Keratinocyte (primary cell): ENCODE results near the gene VWDE. TPM values are rescaled to one million over a fixed set of nuclear protein-coding genes. Genes with fewer than 3 reads are reported as not detected.
A peak's percentile ranks its signal among the peaks of the same experiment; 100 is the strongest.

Experiments
- DNase-seq: peaks from one replicate; pipeline ENCODE4 v3.0.0-alpha.2; 2011; ENCODE audit warnings: low read depth, missing footprints, low spot score
- FAIRE-seq: peaks from 2 replicates; lab custom pipeline; 2011; peaks lifted over from hg19 to GRCh38; lab: Jason Lieb, UNC
- H2AFZ ChIP-seq: 2 replicates; pipeline ENCODE4 v1.6.0; 2012; ENCODE audit warnings: low read length, control low read depth, inconsistent platforms; ENCODE audit not compliant: control insufficient read depth
- H3K27ac ChIP-seq: 2 replicates; pipeline ENCODE4 v1.5.1; 2011; ENCODE audit warnings: low read length; ENCODE audit not compliant: control insufficient read depth, insufficient read depth
- H3K27me3 ChIP-seq: 3 replicates; pipeline ENCODE4 v1.6.0; 2011; ENCODE audit warnings: low read length; ENCODE audit not compliant: control insufficient read depth, insufficient read depth; ENCODE audit errors: extremely low read depth
- H3K36me3 ChIP-seq, 2 experiments: 2 replicates in 1 of 2; 3 replicates in 1 of 2; pipeline ENCODE4 v1.5.1; 2011; ENCODE audit warnings: low read length in 2 of 2, mild to moderate bottlenecking in 1 of 2; ENCODE audit not compliant: control insufficient read depth in 2 of 2, insufficient read depth in 2 of 2; ENCODE audit errors: extremely low read depth in 1 of 2
- H3K4me1 ChIP-seq: 3 replicates; pipeline ENCODE4 v1.5.1; 2011; ENCODE audit warnings: low read length; ENCODE audit not compliant: control insufficient read depth, insufficient read depth; ENCODE audit errors: extremely low read depth
- H3K4me2 ChIP-seq: 3 replicates; pipeline ENCODE4 v1.6.0; 2011; ENCODE audit warnings: low read depth, low read length; ENCODE audit not compliant: control insufficient read depth, insufficient read depth; ENCODE audit errors: extremely low read depth
- H3K4me3 ChIP-seq, 3 experiments: fragments of 200-600 bp in 1 of 3; sonication (generic) in 1 of 3; 2 replicates in 2 of 3; 3 replicates in 1 of 3; pipeline ENCODE4 v1.5.1; 2011 to 2016; ENCODE audit warnings: low read length in 3 of 3, mild to moderate bottlenecking in 3 of 3, control low read depth in 2 of 3, inconsistent platforms in 1 of 3, low read depth in 1 of 3, mixed read lengths in 1 of 3, mixed run types in 1 of 3, moderate library complexity in 1 of 3; ENCODE audit not compliant: control insufficient read depth in 2 of 3, insufficient read depth in 2 of 3; ENCODE audit errors: extremely low read depth in 1 of 3
- H3K79me2 ChIP-seq: 2 replicates; pipeline ENCODE4 v1.6.0; 2012; ENCODE audit warnings: low read length; ENCODE audit not compliant: control insufficient read depth, insufficient read depth
- H3K9ac ChIP-seq: 3 replicates; pipeline ENCODE4 v1.6.0; 2011; ENCODE audit warnings: low read length; ENCODE audit not compliant: control insufficient read depth, insufficient read depth; ENCODE audit errors: extremely low read depth
- H3K9me1 ChIP-seq: 3 replicates; pipeline ENCODE4 v1.6.0; 2011; ENCODE audit warnings: low read length; ENCODE audit not compliant: control insufficient read depth, insufficient read depth; ENCODE audit errors: extremely low read depth
- H3K9me3 ChIP-seq: 2 replicates; pipeline ENCODE4 v1.5.1; 2012; ENCODE audit warnings: low read depth, low read length; ENCODE audit not compliant: control insufficient read depth
- H4K20me1 ChIP-seq: 3 replicates; pipeline ENCODE4 v1.6.0; 2011; ENCODE audit warnings: low read length; ENCODE audit not compliant: control insufficient read depth, insufficient read depth; ENCODE audit errors: extremely low read depth
- EZH2 ChIP-seq: IDR thresholded peaks from one replicate; pipeline ENCODE4 v1.6.1; 2012; ENCODE audit warnings: inconsistent platforms, mild to moderate bottlenecking, low read length, moderate library complexity
- dilution Hi-C: fragments of 300-500 bp; cut with MboI; formaldehyde crosslinking; loops from one replicate; pipeline ENCODE4 v1.7.0; 2020; ENCODE audit warnings: low sequenced_read_pairs; ENCODE audit not compliant: extremely low pct_ligation_motif_present
- polyA plus RNA-seq, 5 experiments: library from polyadenylated mRNA; depleted of rRNA in 3 of 5; stranded (reverse) in 3 of 5; stranded (forward) in 1 of 5; unstranded in 1 of 5; fragments of >200 nt; gene quantifications; 1 replicate in 1 of 5; 2 replicates in 3 of 5; 3 replicates in 1 of 5; pipeline versions ENCODE4 v1.2.1 to v1.2.3, GENCODE V29; 2011 to 2012; ENCODE audit warnings: missing spikeins in 2 of 5, low read depth in 1 of 5, low replicate concordance in 1 of 5
- TF ChIP-seq, protein P1 (sequence below), 3 experiments: IDR thresholded peaks in 1 of 3; conservative IDR thresholded peaks in 1 of 3; optimal IDR thresholded peaks in 1 of 3; 2 replicates in 2 of 3; 3 replicates in 1 of 3; pipeline versions ENCODE3 to v1.5.1; 2011; ENCODE audit warnings: low read length in 3 of 3, mild to moderate bottlenecking in 3 of 3, moderate library complexity in 2 of 3, control low read depth in 1 of 3, inconsistent platforms in 1 of 3; ENCODE audit not compliant: insufficient read depth in 2 of 3; ENCODE audit errors: extremely low read depth in 1 of 3

Gene VWDE
- polyA plus RNA-seq, 1 donor (not counting 4 experiments of a cell fraction or from before 2014, with no cell fraction given), result 0.01 TPM

DNA sequence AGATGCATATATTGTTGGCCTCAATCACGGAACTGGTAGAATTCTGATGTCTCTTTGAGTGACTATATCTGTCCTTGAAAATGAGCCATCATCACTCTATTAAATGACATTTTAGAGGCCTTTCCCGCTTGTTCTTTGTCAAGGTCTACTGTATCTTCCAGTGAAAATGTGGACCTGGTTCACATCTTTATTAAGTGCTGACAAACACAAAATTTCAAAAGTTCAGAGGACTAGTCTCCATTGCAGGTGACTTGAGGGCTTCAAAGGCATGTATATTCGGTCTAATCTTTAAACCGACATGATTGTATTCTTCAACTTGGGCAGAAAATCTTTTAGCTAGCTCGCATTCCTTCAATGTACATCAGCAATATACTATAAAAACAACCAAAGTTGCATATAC lies 36.6 kb upstream of the VWDE start:
- dilution Hi-C loops, result no loop called here
- no peak for FAIRE-seq

DNA sequence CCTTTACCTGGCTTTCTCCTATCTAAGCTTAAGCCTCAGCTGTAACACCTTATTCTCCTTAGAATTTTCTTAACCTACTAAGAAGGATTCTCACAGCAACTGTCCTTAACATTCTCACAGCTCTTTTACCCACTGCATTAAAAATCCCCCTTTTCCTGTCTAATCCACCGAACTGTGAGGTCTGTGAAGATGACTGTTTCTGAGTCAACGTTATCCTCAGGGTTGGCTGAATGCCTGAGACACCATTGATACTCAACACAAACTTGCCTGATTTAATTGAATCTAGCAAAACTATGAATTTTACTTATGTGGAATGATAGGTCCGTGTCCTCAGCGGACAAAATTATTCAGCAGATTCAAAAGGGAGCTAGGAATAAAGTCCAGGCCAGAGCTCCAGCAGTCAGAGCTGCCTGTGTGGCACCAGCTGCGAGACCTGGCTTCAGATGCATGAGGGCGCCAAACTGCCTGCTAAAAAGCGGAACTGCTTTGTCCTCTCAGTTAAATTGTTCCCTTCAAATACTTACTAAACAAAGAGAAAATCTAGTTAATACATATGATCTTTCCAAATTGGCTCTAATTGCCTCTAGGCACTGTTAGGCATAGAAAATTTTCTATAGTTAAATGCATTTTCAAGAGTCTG lies 33.4 kb upstream of the VWDE start:
- DNase-seq, result no peak
- Histone ChIP-seq H3K27ac (no peak overlapping the region), H3K9me1 (no peaks in the 10 kb centered on the region), H3K9ac (no peak overlapping the region), H3K79me2 (no peaks in the 10 kb centered on the region), H4K20me1 (no peaks in the 10 kb centered on the region), H3K4me2 (no peak overlapping the region), H3K4me1 (no peaks in the 10 kb centered on the region), H3K4me3 (no peak overlapping the region), H3K36me3 (no peaks in the 10 kb centered on the region), H3K27me3 (no peaks in the 10 kb centered on the region), H2AFZ (no peak overlapping the region), H3K9me3 (no peaks in the 10 kb centered on the region)
- TF ChIP-seq, protein P1, sequence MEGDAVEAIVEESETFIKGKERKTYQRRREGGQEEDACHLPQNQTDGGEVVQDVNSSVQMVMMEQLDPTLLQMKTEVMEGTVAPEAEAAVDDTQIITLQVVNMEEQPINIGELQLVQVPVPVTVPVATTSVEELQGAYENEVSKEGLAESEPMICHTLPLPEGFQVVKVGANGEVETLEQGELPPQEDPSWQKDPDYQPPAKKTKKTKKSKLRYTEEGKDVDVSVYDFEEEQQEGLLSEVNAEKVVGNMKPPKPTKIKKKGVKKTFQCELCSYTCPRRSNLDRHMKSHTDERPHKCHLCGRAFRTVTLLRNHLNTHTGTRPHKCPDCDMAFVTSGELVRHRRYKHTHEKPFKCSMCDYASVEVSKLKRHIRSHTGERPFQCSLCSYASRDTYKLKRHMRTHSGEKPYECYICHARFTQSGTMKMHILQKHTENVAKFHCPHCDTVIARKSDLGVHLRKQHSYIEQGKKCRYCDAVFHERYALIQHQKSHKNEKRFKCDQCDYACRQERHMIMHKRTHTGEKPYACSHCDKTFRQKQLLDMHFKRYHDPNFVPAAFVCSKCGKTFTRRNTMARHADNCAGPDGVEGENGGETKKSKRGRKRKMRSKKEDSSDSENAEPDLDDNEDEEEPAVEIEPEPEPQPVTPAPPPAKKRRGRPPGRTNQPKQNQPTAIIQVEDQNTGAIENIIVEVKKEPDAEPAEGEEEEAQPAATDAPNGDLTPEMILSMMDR (optimal IDR thresholded peaks at IDR 0.05 in 1 of 3, IDR thresholded peaks at IDR 0.05 in 1 of 3, conservative IDR thresholded peaks at IDR 0.05 in 1 of 3; ENCODE audit: extremely low read depth in 1 of 3, insufficient read depth in 2 of 3, low read length in 3 of 3), result peak in 1 of 3 experiments; percentile 35
- TF ChIP-seq EZH2, result no peak
- FAIRE-seq, result no peak
- dilution Hi-C loops, result no loop called here

More for the DNA sequence above, 36.6 kb upstream of the VWDE start:
- H4K20me1 ChIP-seq, result no peaks in the 10 kb centered on the region
- H3K79me2 ChIP-seq, result no peaks in the 10 kb centered on the region
- no peak overlapping the region for H2AFZ ChIP-seq
- H3K27me3 ChIP-seq, result no peaks in the 10 kb centered on the region
- H3K4me1 ChIP-seq, result no peaks in the 10 kb centered on the region
- H3K9ac ChIP-seq, result no peak overlapping the region
- H3K9me3 ChIP-seq, result no peaks in the 10 kb centered on the region
- no peak overlapping the region for H3K4me3 ChIP-seq
- no peaks in the 10 kb centered on the region for H3K36me3 ChIP-seq
- no peak overlapping the region for H3K4me2 ChIP-seq
- no peaks in the 10 kb centered on the region for H3K9me1 ChIP-seq
- DNase-seq, result no peak
- no peak for TF ChIP-seq EZH2
- TF ChIP-seq, protein P1 (optimal IDR thresholded peaks at IDR 0.05 in 1 of 3, IDR thresholded peaks at IDR 0.05 in 1 of 3, conservative IDR thresholded peaks at IDR 0.05 in 1 of 3; ENCODE audit: extremely low read depth in 1 of 3, insufficient read depth in 2 of 3, low read length in 3 of 3), result no peak
- no peak overlapping the region for H3K27ac ChIP-seq
